SU-DHL-6 (cell line): ENCODE measurements around the gene CLEC20A.

Experiments
- H2AFZ ChIP-seq: fragments of 200-600 bp; sonication (generic); 2 replicates; pipeline ENCODE4 v1.6.1; 2014; ENCODE audit warnings: low read depth, mild to moderate bottlenecking, moderate library complexity, mixed read lengths, antibody characterized with exemption, low read length; ENCODE audit not compliant: severe bottlenecking
- H3F3A ChIP-seq: fragments of 200-600 bp; shearing (Covaris generic); 2 replicates; pipeline ENCODE4 v1.6.0; 2016; ENCODE audit warnings: antibody characterized with exemption, mild to moderate bottlenecking; ENCODE audit not compliant: insufficient read depth
- H3K27ac ChIP-seq: fragments of 200-600 bp; sonication (generic); 2 replicates; pipeline ENCODE4 v1.5.1; 2016; ENCODE audit warnings: low read depth, mild to moderate bottlenecking, low read length, moderate library complexity, mixed read lengths
- H3K27me3 ChIP-seq: fragments of 200-600 bp; sonication (generic), shearing (Covaris generic); 2 replicates; pipeline ENCODE4 v1.6.0; 2014; ENCODE audit warnings: mild to moderate bottlenecking, low read length
- H3K36me3 ChIP-seq: fragments of 200-600 bp; sonication (generic); 2 replicates; pipeline ENCODE4 v1.6.1; 2014; ENCODE audit warnings: mild to moderate bottlenecking, low read length, mixed read lengths
- H3K4me2 ChIP-seq: fragments of 300-600, 200-600 bp; shearing (Covaris generic), sonication (generic); 2 replicates; pipeline ENCODE4 v1.6.0; 2014; ENCODE audit warnings: low read length, low read depth, mild to moderate bottlenecking; ENCODE audit not compliant: poor library complexity, severe bottlenecking
- H3K4me3 ChIP-seq: fragments of 200-600 bp; sonication (generic); 2 replicates; pipeline ENCODE4 v1.5.1; 2014; ENCODE audit warnings: antibody characterized with exemption, low read length, mild to moderate bottlenecking, mixed read lengths; ENCODE audit not compliant: insufficient read depth, poor library complexity, severe bottlenecking
- H3K79me2 ChIP-seq: fragments of 200-600 bp; sonication (generic); 2 replicates; pipeline ENCODE4 v1.6.1; 2014; ENCODE audit warnings: mild to moderate bottlenecking, low read length, moderate library complexity; ENCODE audit not compliant: insufficient read depth
- H3K9ac ChIP-seq: fragments of 200-600 bp; sonication (generic); 2 replicates; pipeline ENCODE4 v1.7.0; 2014; ENCODE audit warnings: mild to moderate bottlenecking, low read length
- H3K9me2 ChIP-seq: fragments of 200-600 bp; sonication (generic); replicated peaks from 2 replicates; pipeline ENCODE4 v1.6.1; 2014; ENCODE audit warnings: low read length; ENCODE audit not compliant: insufficient read depth
- H3K9me3 ChIP-seq: fragments of 200-600 bp; sonication (generic); 2 replicates; pipeline ENCODE4 v1.6.1; 2014; ENCODE audit warnings: low read length, mixed read lengths; ENCODE audit not compliant: insufficient read depth
- H4K20me1 ChIP-seq: fragments of 200-600 bp; sonication (generic); 2 replicates; pipeline ENCODE4 v1.6.1; 2014; ENCODE audit warnings: low read depth, mild to moderate bottlenecking, antibody characterized with exemption, low read length, moderate library complexity, mixed read lengths
- CTCF ChIP-seq: fragments of 200-600 bp; sonication (generic); IDR thresholded peaks from one replicate; pipeline ENCODE4 v1.5.1; 2017; ENCODE audit warnings: antibody characterized with exemption, mild to moderate bottlenecking, low read length, moderate library complexity; ENCODE audit not compliant: insufficient read depth, poor library complexity, severe bottlenecking
- EZH2phosphoT487 ChIP-seq: fragments of 200-600 bp; sonication (generic), shearing (Covaris generic); conservative IDR thresholded peaks from 2 replicates; pipeline ENCODE4 v1.6.1; 2018; ENCODE audit warnings: mild to moderate bottlenecking, antibody characterized with exemption, low read length, moderate library complexity, mixed read lengths

Gene CLEC20A

GRCh38 chr1:178498896-178499675 lies 2.3 kb upstream of the CLEC20A start:
- Histone ChIP-seq H2AFZ (no peak overlapping the region), H3K27me3 (no peaks in the 10 kb centered on the region)
- TF ChIP-seq CTCF, result no peak
- TF ChIP-seq EZH2phosphoT487, result no peak

GRCh38 chr1:178497903-178498478 lies 1.2 kb upstream of the CLEC20A start:
- TF ChIP-seq CTCF (no peak), EZH2phosphoT487 (no peak)
- Histone ChIP-seq H3K36me3 (no peaks in the 10 kb centered on the region), H3K4me3 (no peak overlapping the region), H2AFZ (no peak overlapping the region), H3K4me2 (no peak overlapping the region), H3K27me3 (no peaks in the 10 kb centered on the region), H3K9me3 (no peaks in the 10 kb centered on the region), H3K9me2 (no peaks in the 10 kb centered on the region), H4K20me1 (no peaks in the 10 kb centered on the region), H3K9ac (no peak overlapping the region), H3K27ac (no peak overlapping the region), H3K79me2 (no peaks in the 10 kb centered on the region), H3F3A (no peaks in the 10 kb centered on the region)

More at GRCh38 chr1:178498896-178499675, 2.3 kb upstream of the CLEC20A start:
- Histone ChIP-seq H3K27ac (no peak overlapping the region), H4K20me1 (no peaks in the 10 kb centered on the region), H3K79me2 (no peaks in the 10 kb centered on the region), H3F3A (no peaks in the 10 kb centered on the region), H3K9me3 (no peaks in the 10 kb centered on the region), H3K9ac (no peak overlapping the region), H3K4me2 (no peak overlapping the region), H3K9me2 (no peaks in the 10 kb centered on the region), H3K4me3 (no peak overlapping the region), H3K36me3 (no peaks in the 10 kb centered on the region)

- no peaks in the 10 kb centered on the region for H3K27me3 ChIP-seq
- H3K4me2 ChIP-seq, result no peak overlapping the region
- TF ChIP-seq CTCF (no peak), EZH2phosphoT487 (no peak)
- no peaks in the 10 kb centered on the region for H3K79me2 ChIP-seq
- H3K4me3 ChIP-seq, result no peak overlapping the region
- H4K20me1 ChIP-seq, result no peaks in the 10 kb centered on the region
- H2AFZ ChIP-seq, result no peak overlapping the region
- H3K9ac ChIP-seq, result no peak overlapping the region
- no peak overlapping the region for H3K27ac ChIP-seq
- no peaks in the 10 kb centered on the region for H3F3A ChIP-seq
- H3K9me3 ChIP-seq, result no peaks in the 10 kb centered on the region
- no peaks in the 10 kb centered on the region for H3K9me2 ChIP-seq
- no peaks in the 10 kb centered on the region for H3K36me3 ChIP-seq
Measured at GRCh38 chr1:178495741-178496409, 889 bp downstream of the CLEC20A start.
